Measurements from ENCODE around the gene BCL2A1. TPM values are rescaled to one million over a fixed set of nuclear protein-coding genes. Genes with fewer than 3 reads are reported as not detected.

BCL2A1 gene
- total RNA-seq, 1 donor from 2014 or later = 0.30 TPM

DNA sequence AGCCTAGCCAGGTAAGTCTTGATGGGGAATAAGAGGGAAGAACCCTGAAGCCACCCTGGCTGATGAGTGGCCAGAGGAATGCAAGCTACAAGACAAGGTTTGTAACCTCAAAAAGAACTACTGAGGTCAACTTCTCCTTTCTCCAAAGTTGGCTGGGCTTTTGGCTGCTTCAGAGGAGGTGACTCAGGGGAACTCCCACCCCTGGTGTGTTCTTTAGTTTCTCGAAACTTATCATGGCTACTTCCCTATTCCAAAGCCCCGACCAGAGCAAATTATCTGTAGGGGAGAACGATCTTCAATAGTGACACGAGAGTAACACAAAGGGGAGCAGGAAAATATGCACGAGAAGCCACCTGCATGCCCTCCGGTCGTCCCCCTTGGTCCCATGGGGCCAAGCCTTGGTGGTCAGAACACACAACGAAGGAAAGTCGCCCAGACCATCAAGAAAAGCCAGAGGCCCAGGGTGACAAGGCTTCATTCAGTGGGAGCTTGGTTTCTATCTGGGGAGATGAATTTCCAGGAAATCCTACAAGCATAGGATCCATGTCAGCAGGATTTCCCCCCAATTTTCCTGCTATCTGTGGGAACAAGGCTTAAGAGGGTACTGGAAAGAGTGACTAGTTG is 6.5 kb upstream of the BCL2A1 start:
- H3K36me3 ChIP-seq = no peaks in the 10 kb centered on the region
- H3K27ac ChIP-seq (replicated peaks) = no peak overlapping the region
- peaks cover 13% of the 10 kb centered on the region for H3K4me1 ChIP-seq
- no peak overlapping the region for H3K4me3 ChIP-seq
- TF ChIP-seq, protein P1, sequence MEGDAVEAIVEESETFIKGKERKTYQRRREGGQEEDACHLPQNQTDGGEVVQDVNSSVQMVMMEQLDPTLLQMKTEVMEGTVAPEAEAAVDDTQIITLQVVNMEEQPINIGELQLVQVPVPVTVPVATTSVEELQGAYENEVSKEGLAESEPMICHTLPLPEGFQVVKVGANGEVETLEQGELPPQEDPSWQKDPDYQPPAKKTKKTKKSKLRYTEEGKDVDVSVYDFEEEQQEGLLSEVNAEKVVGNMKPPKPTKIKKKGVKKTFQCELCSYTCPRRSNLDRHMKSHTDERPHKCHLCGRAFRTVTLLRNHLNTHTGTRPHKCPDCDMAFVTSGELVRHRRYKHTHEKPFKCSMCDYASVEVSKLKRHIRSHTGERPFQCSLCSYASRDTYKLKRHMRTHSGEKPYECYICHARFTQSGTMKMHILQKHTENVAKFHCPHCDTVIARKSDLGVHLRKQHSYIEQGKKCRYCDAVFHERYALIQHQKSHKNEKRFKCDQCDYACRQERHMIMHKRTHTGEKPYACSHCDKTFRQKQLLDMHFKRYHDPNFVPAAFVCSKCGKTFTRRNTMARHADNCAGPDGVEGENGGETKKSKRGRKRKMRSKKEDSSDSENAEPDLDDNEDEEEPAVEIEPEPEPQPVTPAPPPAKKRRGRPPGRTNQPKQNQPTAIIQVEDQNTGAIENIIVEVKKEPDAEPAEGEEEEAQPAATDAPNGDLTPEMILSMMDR (IDR thresholded peaks at IDR 0.05; ENCODE audit: borderline replicate concordance) = no peak
- no peaks in the 10 kb centered on the region for H3K9me3 ChIP-seq (replicated peaks)
- no peaks in the 10 kb centered on the region for H3K27me3 ChIP-seq (ENCODE audit: low read depth)
- intact Hi-C loops (cut with micrococcal nuclease) = no loop called here
- no peak for DNase-seq

DNA sequence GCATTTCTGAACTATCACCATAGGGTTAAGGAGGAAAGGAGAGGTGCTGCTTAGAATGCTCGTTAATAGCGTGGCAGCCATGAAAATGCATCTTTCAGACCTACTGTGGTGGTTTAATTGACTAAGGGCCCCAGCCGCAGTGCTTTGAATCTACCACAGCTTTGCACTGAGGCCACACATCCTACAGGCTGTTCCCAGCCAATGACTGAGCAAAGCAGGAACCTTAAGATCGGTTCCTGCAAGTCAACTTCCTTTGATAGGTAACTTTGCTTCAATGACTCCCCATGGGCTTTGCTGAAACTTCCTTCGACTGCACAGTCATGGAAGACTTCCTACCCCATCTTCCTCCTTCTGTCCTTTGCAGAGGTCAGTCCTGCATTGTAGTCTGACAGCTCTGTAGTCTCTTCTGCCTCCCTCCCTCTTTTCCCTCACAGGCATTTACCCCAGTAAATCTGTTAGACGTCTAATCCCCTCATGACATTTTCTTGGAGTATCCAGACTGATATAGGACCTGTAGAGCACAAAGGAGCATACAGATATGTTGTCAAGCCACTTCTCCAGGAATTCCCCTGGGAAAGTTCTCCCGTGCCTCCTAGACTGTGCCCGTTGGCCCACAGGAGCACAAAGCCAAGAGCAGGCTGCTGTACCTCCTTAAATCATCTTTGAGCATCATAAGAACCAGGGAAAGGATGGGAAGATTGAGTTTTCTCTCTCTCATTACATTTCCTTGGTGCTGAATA is 2.6 kb upstream of the BCL2A1 start:
- Histone ChIP-seq H3K4me3 (no peak overlapping the region), H3K27me3 (ENCODE audit: low read depth) (no peaks in the 10 kb centered on the region), H3K9me3 (replicated peaks) (no peaks in the 10 kb centered on the region), H3K4me1 (peaks cover 6% of the 10 kb centered on the region), H3K36me3 (no peaks in the 10 kb centered on the region), H3K27ac (replicated peaks) (no peak overlapping the region)
- DNase-seq = no peak
- intact Hi-C loops (cut with micrococcal nuclease) = no loop called here
- TF ChIP-seq, protein P1 (IDR thresholded peaks at IDR 0.05; ENCODE audit: borderline replicate concordance) = no peak

DNA sequence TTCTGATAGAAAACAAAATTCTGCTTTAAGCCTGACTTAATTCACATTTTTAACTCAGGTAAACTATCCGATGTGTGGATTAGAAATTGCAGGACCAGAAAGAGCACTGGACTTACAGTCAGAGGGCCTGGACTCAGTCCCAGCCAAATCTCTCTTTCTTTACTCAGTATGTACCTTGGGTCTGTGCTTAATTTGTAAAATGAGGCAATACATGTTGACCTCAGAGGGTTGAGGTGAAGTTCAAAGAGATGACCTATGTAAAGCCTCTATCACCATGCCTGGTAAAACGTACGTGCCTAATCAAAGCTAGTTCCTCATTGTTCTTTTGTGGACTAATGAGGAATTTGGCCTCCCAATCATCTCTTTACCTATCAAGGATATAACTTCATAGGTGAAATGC is 1.9 kb upstream of the BCL2A1 start:
- no peak overlapping the region for H3K4me3 ChIP-seq
- intact Hi-C loops (cut with micrococcal nuclease) = no loop called here
- H3K36me3 ChIP-seq = no peaks in the 10 kb centered on the region
- TF ChIP-seq, protein P1 (IDR thresholded peaks at IDR 0.05; ENCODE audit: borderline replicate concordance) = no peak
- no peaks in the 10 kb centered on the region for H3K4me1 ChIP-seq
- no peaks in the 10 kb centered on the region for H3K27me3 ChIP-seq (ENCODE audit: low read depth)
- DNase-seq = no peak
- no peak overlapping the region for H3K27ac ChIP-seq (replicated peaks)
- H3K9me3 ChIP-seq (replicated peaks) = no peaks in the 10 kb centered on the region

DNA sequence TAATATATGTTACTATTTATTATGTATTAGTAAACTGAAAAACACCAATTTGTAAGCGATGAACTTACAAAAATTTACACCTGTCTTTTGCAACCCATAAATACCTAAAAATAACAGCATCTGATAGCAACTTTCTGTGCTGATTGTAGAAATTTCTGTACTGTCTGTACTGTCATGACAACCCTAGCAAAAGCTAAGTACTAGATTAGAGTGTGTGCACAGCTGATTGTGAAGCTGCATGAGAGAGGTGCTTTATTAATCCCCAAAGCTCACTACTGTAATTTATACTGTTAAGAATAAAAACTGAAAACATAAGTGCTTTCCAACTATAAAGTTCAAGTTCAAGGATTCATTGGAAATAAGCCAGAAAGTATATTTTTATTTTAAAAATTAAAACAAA is 815 bp downstream of the BCL2A1 start:
- no peaks in the 10 kb centered on the region for H3K9me3 ChIP-seq (replicated peaks)
- DNase-seq = no peak
- no peak overlapping the region for H3K27ac ChIP-seq (replicated peaks)
- no peaks in the 10 kb centered on the region for H3K27me3 ChIP-seq (ENCODE audit: low read depth)
- no peaks in the 10 kb centered on the region for H3K36me3 ChIP-seq
- TF ChIP-seq, protein P1 (IDR thresholded peaks at IDR 0.05; ENCODE audit: borderline replicate concordance) = no peak
- no peaks in the 10 kb centered on the region for H3K4me1 ChIP-seq
- intact Hi-C loops (cut with micrococcal nuclease) = no loop called here
- no peak overlapping the region for H3K4me3 ChIP-seq

DNA sequence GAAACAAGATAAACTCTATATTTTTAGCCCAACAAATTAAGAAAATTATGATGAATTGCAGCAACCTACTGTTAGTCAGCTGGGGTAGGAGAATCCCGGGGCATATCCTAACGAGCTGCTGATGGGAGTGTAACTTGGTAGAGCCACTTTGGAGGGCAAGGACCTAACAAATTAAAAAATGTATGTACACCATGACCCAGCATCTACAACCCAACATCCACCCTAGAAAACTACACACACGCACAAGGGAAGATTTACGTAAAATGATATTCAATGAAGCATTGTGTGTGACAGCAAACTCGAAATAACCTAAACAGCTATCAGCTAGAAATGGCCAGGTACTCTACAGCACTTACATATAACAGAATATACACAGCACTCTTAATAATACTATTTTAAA is 1.9 kb downstream of the BCL2A1 start:
- TF ChIP-seq, protein P1 (IDR thresholded peaks at IDR 0.05; ENCODE audit: borderline replicate concordance) = no peak

More for the DNA sequence above, 1.9 kb downstream of the BCL2A1 start:
- Histone ChIP-seq H3K4me3 (no peak overlapping the region), H3K27me3 (ENCODE audit: low read depth) (no peaks in the 10 kb centered on the region), H3K4me1 (no peaks in the 10 kb centered on the region), H3K9me3 (replicated peaks) (no peaks in the 10 kb centered on the region), H3K36me3 (no peaks in the 10 kb centered on the region), H3K27ac (replicated peaks) (no peak overlapping the region)
- DNase-seq = no peak
- intact Hi-C loops (cut with micrococcal nuclease) = no loop called here

All from left ventricle myocardium inferior (tissue), 1 donor.